Mesenchymal stem cell (in vitro differentiated cells and primary cell): ENCODE measurements around the gene CCDC197.
A peak's percentile ranks its signal among the peaks of the same experiment; 100 is the strongest.

Experiments used
- DNase-seq: peaks from one replicate; pipeline ENCODE4 v3.0.0-alpha.2; 2013
- H2AFZ ChIP-seq: one replicate; pipeline ENCODE4 v1.6.1; 2013; ENCODE audit warnings: low read depth, mild to moderate bottlenecking, control low read depth, inconsistent platforms, low read length, moderate library complexity
- H2AK5ac ChIP-seq: 2 replicates; pipeline ENCODE4 v1.6.1; 2013; ENCODE audit warnings: low read length, moderate library complexity, mild to moderate bottlenecking, inconsistent platforms; ENCODE audit not compliant: severe bottlenecking
- H2BK120ac ChIP-seq: one replicate; pipeline ENCODE4 v1.6.1; 2013; ENCODE audit warnings: low read depth, mild to moderate bottlenecking, inconsistent platforms, low read length, moderate library complexity
- H2BK12ac ChIP-seq, 2 experiments: one replicate each; pipeline ENCODE4 v1.6.1; 2013; ENCODE audit warnings: inconsistent platforms in 2 of 2, low read length in 2 of 2, mild to moderate bottlenecking in 2 of 2, moderate library complexity in 2 of 2, control low read depth in 1 of 2
- H2BK15ac ChIP-seq: one replicate; pipeline ENCODE4 v1.6.1; 2013; ENCODE audit warnings: mild to moderate bottlenecking, low read depth, inconsistent platforms; ENCODE audit not compliant: poor library complexity, severe bottlenecking
- H2BK5ac ChIP-seq: 2 replicates; pipeline ENCODE4 v1.6.1; 2013; ENCODE audit warnings: low read depth, mild to moderate bottlenecking, low read length, control low read depth, inconsistent platforms; ENCODE audit not compliant: poor library complexity, severe bottlenecking
- H3K14ac ChIP-seq, 2 experiments: one replicate each; pipeline ENCODE4 v1.6.1; 2013; ENCODE audit warnings: inconsistent platforms in 2 of 2, low read length in 2 of 2, control low read depth in 1 of 2, mild to moderate bottlenecking in 1 of 2, moderate library complexity in 1 of 2
- H3K18ac ChIP-seq, 2 experiments: one replicate each; pipeline ENCODE4 v1.6.1; 2013; ENCODE audit warnings: inconsistent platforms in 2 of 2, low read length in 2 of 2, control low read depth in 1 of 2, low read depth in 1 of 2, mild to moderate bottlenecking in 1 of 2
- H3K23ac ChIP-seq, 2 experiments: one replicate each; pipeline ENCODE4 v1.6.1; 2013; ENCODE audit warnings: inconsistent platforms in 2 of 2, low read length in 2 of 2, mild to moderate bottlenecking in 2 of 2, moderate library complexity in 2 of 2, control low read depth in 1 of 2
- H3K27ac ChIP-seq: 2 replicates; pipeline ENCODE4 v1.5.1; 2013; ENCODE audit warnings: mild to moderate bottlenecking, moderate library complexity, low read length, control low read depth, inconsistent platforms; ENCODE audit not compliant: poor library complexity, severe bottlenecking
- H3K27me3 ChIP-seq, 2 experiments: 2 replicates each; pipeline versions ENCODE4 v1.6.1 to v1.7.0; 2013; ENCODE audit warnings: low read length in 2 of 2, mild to moderate bottlenecking in 2 of 2, moderate library complexity in 2 of 2, control low read depth in 1 of 2, inconsistent platforms in 1 of 2; ENCODE audit not compliant: control insufficient read depth in 1 of 2, insufficient read depth in 1 of 2
- H3K36me3 ChIP-seq, 2 experiments: 2 replicates each; pipeline versions ENCODE4 v1.6.1 to v1.7.0; 2013; ENCODE audit warnings: low read length in 2 of 2, control low read depth in 1 of 2, inconsistent platforms in 1 of 2, low read depth in 1 of 2, mild to moderate bottlenecking in 1 of 2; ENCODE audit not compliant: insufficient read depth in 2 of 2, control insufficient read depth in 1 of 2
- H3K4ac ChIP-seq, 2 experiments: one replicate each; pipeline ENCODE4 v1.6.1; 2013; ENCODE audit warnings: inconsistent platforms in 2 of 2, low read length in 2 of 2, mild to moderate bottlenecking in 2 of 2, moderate library complexity in 2 of 2, control low read depth in 1 of 2, low read depth in 1 of 2
- H3K4me1 ChIP-seq: 2 replicates; pipeline ENCODE4 v1.6.1; 2013; ENCODE audit warnings: low read depth, low read length, control low read depth; ENCODE audit not compliant: control insufficient read depth, insufficient read depth
- H3K4me2 ChIP-seq: 2 replicates; pipeline ENCODE4 v1.6.1; 2013; ENCODE audit warnings: low read length, mild to moderate bottlenecking, inconsistent platforms; ENCODE audit not compliant: poor library complexity, severe bottlenecking
- H3K4me3 ChIP-seq, 2 experiments: 2 replicates each; pipeline versions ENCODE4 v1.5.1 to v1.7.0; 2013; ENCODE audit warnings: low read length in 2 of 2, mild to moderate bottlenecking in 2 of 2, control low read depth in 1 of 2, low read depth in 1 of 2; ENCODE audit not compliant: insufficient read depth in 1 of 2
- H3K79me1 ChIP-seq: replicated peaks from 2 replicates; pipeline ENCODE4 v1.6.1; 2013; ENCODE audit warnings: mild to moderate bottlenecking, control low read depth, low read length, inconsistent platforms; ENCODE audit not compliant: poor library complexity, severe bottlenecking
- H3K9ac ChIP-seq: 2 replicates; pipeline ENCODE4 v1.7.0; 2013; ENCODE audit warnings: mild to moderate bottlenecking, low read length, moderate library complexity
- H3K9me3 ChIP-seq: 2 replicates; pipeline ENCODE4 v1.7.0; 2013; ENCODE audit warnings: mild to moderate bottlenecking, low read length; ENCODE audit not compliant: control insufficient read depth
- H4K8ac ChIP-seq: one replicate; pipeline ENCODE4 v1.6.1; 2013; ENCODE audit warnings: inconsistent platforms, mild to moderate bottlenecking, low read length, moderate library complexity
- H4K91ac ChIP-seq: one replicate; pipeline ENCODE4 v1.6.1; 2013; ENCODE audit warnings: mild to moderate bottlenecking, low read length, inconsistent platforms
- WGBS: methylation state at CpG from one replicate; pipeline ENCODE4 v1.1.7; 2013; ENCODE audit warnings: mixed read lengths; 5-methylcytosine and 5-hydroxymethylcytosine counted together

CCDC197 gene

GRCh38 chr14:94034886-94035285, 37.8 kb downstream of the CCDC197 start:
- H3K27me3 ChIP-seq = no peaks in the 10 kb centered on the region
- peaks cover 20% of the 10 kb centered on the region for H3K79me1 ChIP-seq
- H3K4me1 ChIP-seq = peaks cover 2% of the 10 kb centered on the region
- H3K4me3 ChIP-seq = no peak overlapping the region
- no peak overlapping the region for H3K23ac ChIP-seq
- H3K9me3 ChIP-seq = peaks cover 5% of the 10 kb centered on the region
- H3K14ac ChIP-seq = no peak overlapping the region
- no peak overlapping the region for H3K4me2 ChIP-seq
- no peak overlapping the region for H2BK15ac ChIP-seq
- H3K9ac ChIP-seq = no peak overlapping the region
- 100% methylated on average over 3 of the region's 3 CpGs for WGBS
- H4K8ac ChIP-seq = no peak overlapping the region
- no peak overlapping the region for H2BK120ac ChIP-seq
- H2BK5ac ChIP-seq = no peak overlapping the region
- H3K27ac ChIP-seq = no peak overlapping the region
- no peak overlapping the region for H2AFZ ChIP-seq
- H3K18ac ChIP-seq = no peak overlapping the region
- H2AK5ac ChIP-seq = no peak overlapping the region
- H3K4ac ChIP-seq = no peak overlapping the region
- no peak overlapping the region for H4K91ac ChIP-seq
- no peak for DNase-seq
- no peak overlapping the region for H2BK12ac ChIP-seq
- peaks cover 0 to 26% of the 10 kb centered on the region in 2 experiments for H3K36me3 ChIP-seq

GRCh38 chr14:94036313-94037167, 39.4 kb downstream of the CCDC197 start:
- Histone ChIP-seq H3K36me3 (peaks cover 0 to 41% of the 10 kb centered on the region in 2 experiments), H3K23ac (no peak overlapping the region), H2BK12ac (no peak overlapping the region), H3K9ac (no peak overlapping the region), H3K79me1 (peaks cover 20% of the 10 kb centered on the region), H3K18ac (no peak overlapping the region), H3K4me1 (peaks cover 3% of the 10 kb centered on the region), H2BK5ac (no peak overlapping the region), H2AK5ac (no peak overlapping the region), H4K8ac (no peak overlapping the region), H3K4me3 (no peak overlapping the region), H3K14ac (no peak overlapping the region), H3K27me3 (no peaks in the 10 kb centered on the region), H3K9me3 (peaks cover 5% of the 10 kb centered on the region), H2AFZ (no peak overlapping the region), H3K27ac (no peak overlapping the region), H2BK15ac (no peak overlapping the region), H3K4me2 (no peak overlapping the region), H2BK120ac (no peak overlapping the region), H4K91ac (no peak overlapping the region), H3K4ac (no peak overlapping the region)
- peak; percentile 79 for DNase-seq
- 38% methylated on average over 9 of the region's 12 CpGs for WGBS

DNA sequence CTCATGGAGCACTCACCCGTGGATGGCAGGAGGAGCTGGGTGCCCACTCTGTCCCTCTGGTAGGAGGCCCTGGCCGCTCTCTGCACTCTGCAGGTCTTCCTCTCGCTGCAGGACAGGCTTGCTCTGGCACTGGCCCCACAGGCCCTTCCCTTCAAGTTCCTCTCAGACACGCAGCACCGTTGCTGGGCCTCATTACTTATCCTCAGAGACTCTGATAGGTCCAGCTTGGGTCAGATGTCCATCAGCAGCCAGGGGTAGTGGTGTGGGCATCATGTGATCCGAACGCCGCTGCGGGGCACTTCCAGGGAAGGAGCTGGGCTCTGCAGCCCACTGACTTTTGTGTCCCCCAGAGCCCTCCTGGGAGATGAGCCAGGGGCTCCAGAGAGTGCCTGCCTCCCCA, 40.9 kb downstream of the CCDC197 start:
- Histone ChIP-seq H2BK5ac (no peak overlapping the region), H2BK15ac (no peak overlapping the region), H2BK120ac (no peak overlapping the region), H2AFZ (no peak overlapping the region), H3K4ac (no peak overlapping the region), H2BK12ac (no peak overlapping the region), H2AK5ac (no peak overlapping the region), H3K36me3 (peaks cover 0 to 54% of the 10 kb centered on the region in 2 experiments), H3K9ac (no peak overlapping the region), H3K18ac (no peak overlapping the region), H3K4me3 (no peak overlapping the region), H3K14ac (no peak overlapping the region), H3K9me3 (peaks cover 5% of the 10 kb centered on the region), H3K79me1 (peaks cover 15% of the 10 kb centered on the region), H3K23ac (no peak overlapping the region), H3K4me1 (peaks cover 6% of the 10 kb centered on the region), H3K27me3 (no peaks in the 10 kb centered on the region), H4K8ac (no peak overlapping the region), H3K4me2 (no peak overlapping the region), H4K91ac (no peak overlapping the region), H3K27ac (no peak overlapping the region)
- DNase-seq = no peak
- 88% methylated on average over 9 of the region's 9 CpGs for WGBS

- H3K18ac ChIP-seq = no peak overlapping the region
- H2AFZ ChIP-seq = no peak overlapping the region
- H2BK15ac ChIP-seq = no peak overlapping the region
- H2BK12ac ChIP-seq = no peak overlapping the region
- no peak overlapping the region for H4K91ac ChIP-seq
- H3K4ac ChIP-seq = no peak overlapping the region
- no peak overlapping the region for H2BK120ac ChIP-seq
- no peak overlapping the region for H4K8ac ChIP-seq
- WGBS = 77% methylated on average over 6 of the region's 7 CpGs
- peaks cover 15% of the 10 kb centered on the region for H3K79me1 ChIP-seq
- no peak overlapping the region for H3K4me2 ChIP-seq
- H3K4me1 ChIP-seq = peaks cover 6% of the 10 kb centered on the region
- no peak for DNase-seq
- no peak overlapping the region for H3K9ac ChIP-seq
- H3K9me3 ChIP-seq = peaks cover 5% of the 10 kb centered on the region
- no peak overlapping the region for H3K14ac ChIP-seq
- H2BK5ac ChIP-seq = no peak overlapping the region
- no peak overlapping the region for H3K4me3 ChIP-seq
- no peak overlapping the region for H2AK5ac ChIP-seq
- no peak overlapping the region for H3K23ac ChIP-seq
- no peak overlapping the region for H3K27ac ChIP-seq
- H3K36me3 ChIP-seq = peaks cover 0 to 60% of the 10 kb centered on the region in 2 experiments
- no peaks in the 10 kb centered on the region for H3K27me3 ChIP-seq
These were observed 41.4 kb downstream of the CCDC197 start for GRCh38 chr14:94038510-94038909.
